DND-41 (cell line): ENCODE data around the gene PLXNA3.

Source experiments
- ATAC-seq: fragments of 200-7000 bp; cut with Tn5 transposase; 3 replicates; pipeline ENCODE4 v1.9.1; 2021; ENCODE audit warnings: low read depth; ENCODE audit not compliant: insufficient read depth
- DNase-seq: peaks from one replicate; pipeline ENCODE4 v3.0.0-alpha.2; 2020
- H2AFZ ChIP-seq: 2 replicates; pipeline ENCODE4 v1.6.0; 2012; ENCODE audit warnings: low read depth, low read length
- H3K27ac ChIP-seq: 2 replicates; pipeline ENCODE4 v1.5.1; 2012; ENCODE audit warnings: low read length, inconsistent platforms
- H3K27me3 ChIP-seq: fragments of 200-600 bp; sonication (generic); 2 replicates; pipeline ENCODE4 v1.6.0; 2012; ENCODE audit warnings: low read length, mild to moderate bottlenecking, inconsistent platforms; ENCODE audit not compliant: insufficient read depth, poor library complexity
- H3K36me3 ChIP-seq: 2 replicates; pipeline ENCODE4 v1.5.1; 2012; ENCODE audit warnings: low read length, inconsistent platforms; ENCODE audit not compliant: insufficient read depth
- H3K4me1 ChIP-seq: 2 replicates; pipeline ENCODE4 v1.5.1; 2012; ENCODE audit warnings: mild to moderate bottlenecking, low read length; ENCODE audit not compliant: insufficient read depth
- H3K4me2 ChIP-seq: 2 replicates; pipeline ENCODE4 v1.6.0; 2012; ENCODE audit warnings: mild to moderate bottlenecking, moderate library complexity, low read length, inconsistent platforms; ENCODE audit not compliant: insufficient read depth
- H3K4me3 ChIP-seq, 2 experiments: fragments of 200-600 bp in 1 of 2; shearing (Covaris generic) in 1 of 2; 2 replicates each; pipeline ENCODE4 v1.5.1; 2012 to 2016; ENCODE audit warnings: inconsistent platforms in 2 of 2, low read length in 2 of 2, mild to moderate bottlenecking in 2 of 2, low read depth in 1 of 2, moderate library complexity in 1 of 2
- H3K79me2 ChIP-seq: 2 replicates; pipeline ENCODE4 v1.6.0; 2012; ENCODE audit warnings: low read length, inconsistent platforms; ENCODE audit not compliant: insufficient read depth
- H3K9ac ChIP-seq: 2 replicates; pipeline ENCODE4 v1.6.0; 2012; ENCODE audit warnings: low read depth, mild to moderate bottlenecking, inconsistent platforms, low read length, moderate library complexity
- H3K9me3 ChIP-seq: 2 replicates; pipeline ENCODE4 v1.5.1; 2012; ENCODE audit warnings: low read length, moderate library complexity, mild to moderate bottlenecking, inconsistent platforms; ENCODE audit not compliant: insufficient read depth, severe bottlenecking
- H4K20me1 ChIP-seq: 2 replicates; pipeline ENCODE4 v1.6.0; 2012; ENCODE audit warnings: low read length; ENCODE audit not compliant: insufficient read depth
- CTCF ChIP-seq: IDR thresholded peaks from 2 replicates; pipeline ENCODE4 v1.5.1; 2012; ENCODE audit warnings: borderline replicate concordance, low read length, moderate library complexity, mild to moderate bottlenecking; ENCODE audit not compliant: poor library complexity, severe bottlenecking; ENCODE audit errors: extremely low read depth
- EZH2 ChIP-seq: IDR thresholded peaks from 3 replicates; pipeline ENCODE4 v1.6.1; 2012; ENCODE audit warnings: borderline replicate concordance, low read depth, mild to moderate bottlenecking, moderate library complexity, low read length, inconsistent platforms; ENCODE audit not compliant: severe bottlenecking

Gene PLXNA3

GRCh38 chrX:154481911-154482601 is 24.0 kb downstream of the PLXNA3 start:
- no peak overlapping the region for H3K9ac ChIP-seq
- no peak overlapping the region for H3K4me2 ChIP-seq
- no peak overlapping the region for H3K27ac ChIP-seq

GRCh38 chrX:154482786-154483185 is 24.7 kb downstream of the PLXNA3 start:
- Histone ChIP-seq H4K20me1 (peaks cover 17% of the 10 kb centered on the region), H3K4me2 (no peak overlapping the region), H3K4me1 (peaks cover 45% of the 10 kb centered on the region), H3K4me3 (no peak overlapping the region), H3K36me3 (peaks cover 21% of the 10 kb centered on the region), H3K9ac (no peak overlapping the region), H2AFZ (no peak overlapping the region), H3K27me3 (no peaks in the 10 kb centered on the region), H3K27ac (no peak overlapping the region), H3K9me3 (no peaks in the 10 kb centered on the region), H3K79me2 (peaks cover 26% of the 10 kb centered on the region)
- ATAC-seq (no peak), DNase-seq (no peak)
- TF ChIP-seq CTCF (no peak), EZH2 (no peak)

More at GRCh38 chrX:154481911-154482601, 24.0 kb downstream of the PLXNA3 start:
- H2AFZ ChIP-seq = no peak overlapping the region
- peaks cover 21% of the 10 kb centered on the region for H3K36me3 ChIP-seq
- no peak for ATAC-seq
- peaks cover 17% of the 10 kb centered on the region for H4K20me1 ChIP-seq
- no peaks in the 10 kb centered on the region for H3K27me3 ChIP-seq
- H3K79me2 ChIP-seq = peaks cover 26% of the 10 kb centered on the region
- H3K4me3 ChIP-seq = no peak overlapping the region
- peaks cover 45% of the 10 kb centered on the region for H3K4me1 ChIP-seq
- H3K9me3 ChIP-seq = no peaks in the 10 kb centered on the region
- no peak for DNase-seq
- TF ChIP-seq CTCF (no peak), EZH2 (no peak)

- Histone ChIP-seq H3K27me3 (no peaks in the 10 kb centered on the region), H3K36me3 (peaks cover 21% of the 10 kb centered on the region), H4K20me1 (peaks cover 17% of the 10 kb centered on the region), H2AFZ (no peak overlapping the region), H3K79me2 (peaks cover 20% of the 10 kb centered on the region), H3K4me2 (no peak overlapping the region; the same call in 1 of the 2 replicates), H3K4me3 (no peak overlapping the region), H3K9ac (no peak overlapping the region), H3K4me1 (peaks cover 41% of the 10 kb centered on the region), H3K9me3 (no peaks in the 10 kb centered on the region), H3K27ac (no peak overlapping the region)
- no peak for DNase-seq
- TF ChIP-seq CTCF (no peak), EZH2 (no peak)
- no peak for ATAC-seq
These were observed 25.2 kb downstream of the PLXNA3 start for GRCh38 chrX:154483325-154483724.
